Panc1 (cell line): ENCODE results near the gene HORMAD1. TPM values are rescaled to one million over a fixed set of nuclear protein-coding genes. Genes with fewer than 3 reads are reported as not detected.

Experiments used
- ATAC-seq: fragments of 200-7000 bp; cut with Tn5 transposase; 2 replicates; pipeline ENCODE4 v1.9.1; 2020; ENCODE audit warnings: mild to moderate bottlenecking, moderate library complexity
- BruUV-seq: library from RNA; stranded (reverse); fragments of 400-500 nt; replicated peaks from 2 replicates; lab custom pipeline; 2021; lab: Mats Ljungman, UMichigan
- CTCF ChIA-PET: fragments of 300-600 bp; sonication (Branson Sonifier 250); formaldehyde crosslinking; loops from one replicate; lab custom pipeline; 2022; ENCODE audit warnings: antibody characterized with exemption; lab: Charles Lee
- POLR2A ChIA-PET: fragments of 300-600 bp; sonication (Branson Sonifier 250); formaldehyde crosslinking; loops from one replicate; lab custom pipeline; 2022; ENCODE audit warnings: antibody characterized with exemption; lab: Charles Lee
- DNase-seq: peaks from one replicate; pipeline ENCODE4 v3.0.0-alpha.2; 2010; ENCODE audit warnings: low read depth, low spot score
- H3K27ac ChIP-seq: 2 replicates; pipeline ENCODE4 v1.5.1; 2011; ENCODE audit warnings: mild to moderate bottlenecking, low read length, inconsistent platforms
- H3K27me3 ChIP-seq: fragments of 200-500 bp; sonication (Bioruptor generic); 2 replicates; pipeline ENCODE4 v1.6.0; 2014; ENCODE audit warnings: low read length, inconsistent platforms; ENCODE audit not compliant: control insufficient read depth, insufficient read depth
- H3K36me3 ChIP-seq: fragments of 200-500 bp; sonication (Bioruptor generic); 2 replicates; pipeline ENCODE4 v1.5.1; 2014; ENCODE audit warnings: inconsistent platforms, mild to moderate bottlenecking, low read length, moderate library complexity; ENCODE audit not compliant: control insufficient read depth, insufficient read depth
- H3K4me1 ChIP-seq: 2 replicates; pipeline ENCODE4 v1.5.1; 2011; ENCODE audit warnings: inconsistent platforms, mild to moderate bottlenecking, low read length, moderate library complexity; ENCODE audit not compliant: control insufficient read depth, insufficient read depth
- H3K4me3 ChIP-seq, 2 experiments: 2 replicates each; pipeline ENCODE4 v1.5.1; 2011 to 2012; ENCODE audit warnings: low read depth in 2 of 2, low read length in 2 of 2, mild to moderate bottlenecking in 2 of 2, inconsistent platforms in 1 of 2, moderate library complexity in 1 of 2
- H3K9me3 ChIP-seq: fragments of 200-500 bp; sonication (Bioruptor generic); 2 replicates; pipeline ENCODE4 v1.5.1; 2014; ENCODE audit warnings: low read depth, mild to moderate bottlenecking, inconsistent platforms, low read length, moderate library complexity; ENCODE audit not compliant: control insufficient read depth, insufficient read depth
- CTCF ChIP-seq: fragments of 450-650 bp; IDR thresholded peaks from 2 replicates; pipeline ENCODE4 v1.5.1; 2017; ENCODE audit warnings: mild to moderate bottlenecking
- POLR2AphosphoS5 ChIP-seq: IDR thresholded peaks from 2 replicates; pipeline ENCODE4 v1.6.1; 2012; ENCODE audit warnings: mild to moderate bottlenecking, low read depth, low read length, moderate library complexity
- REST ChIP-seq, 2 experiments: IDR thresholded peaks; 2 replicates each; pipeline ENCODE4 v1.6.1; 2011 to 2012; ENCODE audit warnings: low read depth in 2 of 2, control low read depth in 1 of 2, low read length in 1 of 2, mild to moderate bottlenecking in 1 of 2, moderate library complexity in 1 of 2; ENCODE audit not compliant: insufficient read depth in 1 of 2
- SIN3A ChIP-seq: IDR thresholded peaks from 2 replicates; pipeline ENCODE4 v1.6.1; 2012; ENCODE audit warnings: low read depth, mild to moderate bottlenecking, low read length, moderate library complexity, borderline replicate concordance; ENCODE audit not compliant: insufficient read depth
- TCF7L2 ChIP-seq: IDR thresholded peaks from 2 replicates; pipeline ENCODE4 v1.6.1; 2011; ENCODE audit warnings: mild to moderate bottlenecking, low read depth, low read length, inconsistent platforms
- in situ Hi-C: cut with HindIII; loops from 2 replicates; pipeline ENCODE4 v1.10.0; 2016; ENCODE audit warnings: low sequenced_read_pairs, low pct_unique_long_range_greater_than_20kb
- intact Hi-C: fragments of 100-400 bp; cut with micrococcal nuclease; formaldehyde crosslinking; loops from one replicate; pipeline ENCODE4 v1.10.0; 2022; ENCODE audit not compliant: unreplicated experiment
- total RNA-seq: library from RNA; stranded (reverse); gene quantifications from one replicate; pipeline ENCODE4 v1.2.1, GENCODE V29; 2021; ENCODE audit not compliant: unreplicated experiment

Gene HORMAD1
- total RNA-seq, 1 experiment from 2014 or later = not detected

GRCh38 chr1:150749720-150750311, 29.1 kb upstream of the HORMAD1 start:
- intact Hi-C loops (no loop called here), in situ Hi-C loops (no loop called here)
- TF ChIP-seq REST (IDR thresholded peaks at IDR 0.05; ENCODE audit: insufficient read depth in 1 of 2, low read depth in 2 of 2, low read length in 1 of 2) (no peak), POLR2AphosphoS5 (no peak), SIN3A (no peak), CTCF (no peak), TCF7L2 (no peak)
- CTCF ChIA-PET = no interaction called here
- no peak for ATAC-seq
- Histone ChIP-seq H3K27me3 (no peaks in the 10 kb centered on the region), H3K36me3 (no peaks in the 10 kb centered on the region), H3K27ac (no peak overlapping the region), H3K9me3 (no peaks in the 10 kb centered on the region), H3K4me3 (no peak overlapping the region), H3K4me1 (no peaks in the 10 kb centered on the region)
- BruUV-seq = no TSS peak
- DNase-seq = no peak
- POLR2A ChIA-PET = no interaction called here

DNA sequence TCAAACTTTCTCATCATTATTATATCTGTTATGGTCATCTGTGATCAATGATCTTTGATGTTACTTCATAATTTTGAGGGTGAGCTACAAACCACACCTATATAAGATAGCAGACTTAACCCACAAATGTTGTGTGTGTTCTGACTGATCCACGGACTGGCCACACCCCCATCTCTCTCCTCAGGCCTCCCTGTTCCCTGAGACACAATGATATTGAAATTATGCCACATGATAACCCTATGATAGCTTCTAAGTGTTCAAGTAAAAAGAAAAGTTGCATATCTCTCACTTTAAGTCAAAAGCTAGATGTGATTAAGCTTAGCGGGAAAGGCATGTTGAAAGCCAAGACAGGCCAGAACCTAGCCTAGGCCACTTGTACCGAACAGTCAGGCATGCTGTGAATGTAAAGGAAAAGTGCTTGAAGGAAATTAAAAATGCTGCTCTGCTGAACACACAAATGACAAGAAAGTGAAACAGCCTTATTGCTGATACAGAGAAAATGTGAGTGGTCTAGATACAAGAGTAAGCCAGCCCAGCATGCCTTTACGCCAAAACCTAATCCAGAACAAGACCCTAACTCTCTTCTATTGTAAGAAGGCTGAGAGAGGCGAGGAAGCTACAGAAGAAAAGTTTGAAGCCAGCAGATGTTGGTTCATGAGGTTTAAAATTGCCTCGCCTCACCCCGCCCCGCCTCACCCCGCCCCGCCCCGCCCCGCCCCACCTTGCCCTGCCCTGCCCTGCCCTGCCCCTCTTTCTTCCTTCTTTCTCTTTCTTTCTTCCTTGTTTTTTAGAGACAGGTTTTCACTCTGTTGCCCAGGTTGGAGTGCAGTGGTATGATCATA, 28.4 kb upstream of the HORMAD1 start:
- no TSS peak for BruUV-seq
- Histone ChIP-seq H3K4me1 (no peaks in the 10 kb centered on the region), H3K27ac (no peak overlapping the region), H3K4me3 (no peak overlapping the region), H3K9me3 (no peaks in the 10 kb centered on the region), H3K36me3 (no peaks in the 10 kb centered on the region), H3K27me3 (no peaks in the 10 kb centered on the region)
- CTCF ChIA-PET = no interaction called here
- intact Hi-C loops (no loop called here), in situ Hi-C loops (no loop called here)
- POLR2A ChIA-PET = interaction anchor here (0.6 kb wide), 1 partner anchor 154 kb away, joined by 5 read pairs; no protein-coding TSS in a partner anchor
- TF ChIP-seq CTCF (no peak), SIN3A (no peak), REST (IDR thresholded peaks at IDR 0.05; ENCODE audit: insufficient read depth in 1 of 2, low read depth in 2 of 2, low read length in 1 of 2) (no peak), POLR2AphosphoS5 (no peak), TCF7L2 (no peak)
- ATAC-seq = no peak
- no peak for DNase-seq
